Globus pallidus (tissue), 1 donor: ENCODE data around the gene CCR4.
"Not testable (repeated sequence)": the region's sequence is repeated elsewhere in the genome, so short reads cannot be mapped to it uniquely, and the experiment has no call there.

Source experiments
- DNase-seq: peaks from one replicate; pipeline ENCODE4 v3.0.0-alpha.2; 2015; ENCODE audit warnings: low spot score

CCR4 gene

GRCh38 chr3:32952369-32953077 is 1.1 kb downstream of the CCR4 start:
- no peak for DNase-seq

DNA sequence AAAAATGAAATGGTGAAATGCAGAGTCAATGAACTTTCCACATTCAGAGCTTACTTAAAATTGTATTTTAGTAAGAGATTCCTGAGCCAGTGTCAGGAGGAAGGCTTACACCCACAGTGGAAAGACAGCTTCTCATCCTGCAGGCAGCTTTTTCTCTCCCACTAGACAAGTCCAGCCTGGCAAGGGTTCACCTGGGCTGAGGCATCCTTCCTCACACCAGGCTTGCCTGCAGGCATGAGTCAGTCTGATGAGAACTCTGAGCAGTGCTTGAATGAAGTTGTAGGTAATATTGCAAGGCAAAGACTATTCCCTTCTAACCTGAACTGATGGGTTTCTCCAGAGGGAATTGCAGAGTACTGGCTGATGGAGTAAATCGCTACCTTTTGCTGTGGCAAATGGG is 3.1 kb downstream of the CCR4 start:
- DNase-seq: no peak

DNA sequence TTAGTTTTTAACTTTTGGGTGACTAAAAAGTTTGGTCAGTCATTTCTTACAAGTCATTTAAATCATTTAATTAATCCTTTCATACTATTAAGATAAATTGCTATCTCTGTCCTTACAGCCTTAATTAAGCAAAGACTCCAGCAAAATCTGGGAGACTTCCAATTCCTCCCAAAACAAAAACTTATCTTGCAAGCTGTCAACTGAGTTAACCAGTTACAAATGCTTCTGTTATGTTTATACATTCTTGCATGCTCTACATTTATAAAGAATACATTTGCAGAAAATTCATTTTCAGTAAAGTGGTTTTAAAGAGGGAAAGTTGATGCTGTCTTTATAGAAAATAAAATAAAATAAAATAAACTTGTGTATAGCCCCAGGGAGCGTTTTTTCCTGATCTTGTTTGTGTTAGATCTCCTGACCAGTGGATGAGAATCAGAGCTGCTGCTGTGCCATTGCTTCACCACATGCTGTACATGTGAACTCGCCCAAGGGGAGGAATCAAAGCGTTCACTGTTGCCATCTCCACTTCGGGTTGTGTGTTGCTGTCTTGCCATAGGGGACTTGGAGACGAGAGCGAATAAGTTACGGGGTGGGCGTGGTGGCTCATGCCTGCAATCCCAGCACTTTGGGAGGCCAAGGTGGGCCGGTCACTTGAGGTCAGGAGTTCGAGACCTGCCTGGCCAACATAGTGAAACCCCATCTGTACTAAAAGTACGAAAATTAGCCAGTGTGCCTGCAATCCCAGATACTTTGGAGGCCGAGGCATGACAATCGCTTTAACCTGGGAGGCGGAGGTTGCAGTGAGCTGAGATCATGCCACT is 5.5 kb downstream of the CCR4 start:
- DNase-seq: no peak

- DNase-seq: no peak
These were observed 7.1 kb downstream of the CCR4 start for GRCh38 chr3:32958509-32958908.

DNA sequence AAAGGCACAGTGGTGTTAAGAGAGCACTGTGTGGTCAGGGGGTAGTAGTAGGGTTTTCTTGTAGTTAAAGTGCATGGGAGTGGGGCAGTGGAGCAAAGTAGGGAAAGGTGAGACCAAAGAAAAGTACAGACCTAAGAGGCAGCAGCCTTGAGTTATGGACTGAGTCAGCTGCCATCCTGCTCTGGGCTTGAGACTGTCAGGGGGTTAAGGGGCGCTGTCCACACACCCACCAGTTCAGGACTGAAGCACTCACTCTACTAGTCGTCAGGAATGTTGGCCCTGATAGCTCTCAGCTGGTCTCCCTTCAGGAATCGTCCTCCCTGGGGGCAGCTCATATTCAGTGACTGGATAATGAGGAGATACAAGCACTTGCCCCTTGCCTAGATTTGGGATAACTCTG is 7.9 kb downstream of the CCR4 start:
- no peak for DNase-seq

DNA sequence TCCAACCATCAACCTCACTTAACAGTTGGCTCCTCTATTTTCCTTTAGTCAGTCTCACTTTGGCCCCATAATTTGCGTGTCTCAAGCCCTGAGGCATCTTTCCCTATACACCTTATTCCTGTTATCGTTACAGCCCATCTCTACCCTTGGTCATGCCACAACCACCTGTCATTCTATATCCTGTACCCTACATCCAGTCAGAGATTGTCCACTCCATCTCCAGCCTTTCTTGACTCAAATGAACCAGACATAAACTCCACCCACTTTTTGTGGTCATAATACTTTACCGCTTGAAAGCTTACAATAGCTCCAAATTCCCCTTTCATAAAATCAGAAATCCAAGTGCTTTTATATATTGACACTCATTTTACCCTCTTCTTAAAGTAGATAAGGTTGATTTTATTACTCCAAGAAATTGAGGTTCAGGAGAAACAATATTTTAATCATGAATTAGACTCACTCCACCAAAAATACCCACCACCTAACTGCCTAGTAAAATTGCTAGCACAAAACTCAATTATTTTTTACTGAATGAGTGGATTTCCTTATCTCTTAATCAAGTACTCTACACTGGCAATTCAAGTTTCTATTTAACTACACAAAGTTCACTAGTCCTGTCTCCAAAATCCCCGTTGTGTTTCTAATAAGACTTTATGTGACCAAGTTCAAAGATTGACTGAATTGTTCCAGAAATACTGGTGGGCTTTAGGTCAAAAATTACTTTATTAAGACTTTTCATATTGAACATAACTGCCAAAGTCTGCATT is 9.1 kb downstream of the CCR4 start:
- DNase-seq: no peak

DNA sequence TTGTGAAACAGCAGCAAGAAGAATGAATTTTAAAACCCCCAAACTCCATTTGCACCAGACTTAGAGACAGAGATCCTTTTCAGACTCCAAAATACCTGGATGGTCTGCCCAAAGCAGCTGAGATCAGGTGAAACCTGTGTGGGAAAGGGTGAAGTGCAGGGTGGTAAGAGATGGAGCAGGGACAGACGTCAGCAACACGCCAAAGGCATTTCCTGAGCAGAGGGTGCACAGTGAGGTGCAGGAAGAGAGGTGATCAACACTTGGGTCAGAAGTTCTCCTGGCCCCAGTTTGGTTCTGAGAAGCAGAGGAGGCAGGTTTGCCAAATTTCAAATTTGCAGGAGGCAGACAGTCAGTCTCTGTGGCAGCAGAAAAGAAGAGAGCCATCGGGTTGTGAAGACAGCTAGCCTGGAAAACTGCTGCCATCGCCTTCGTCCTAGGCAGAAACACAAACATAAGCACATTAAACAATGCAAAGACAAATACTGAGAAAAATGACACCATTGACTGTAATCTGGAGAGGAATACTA is 9.8 kb downstream of the CCR4 start:
- DNase-seq: no peak

DNA sequence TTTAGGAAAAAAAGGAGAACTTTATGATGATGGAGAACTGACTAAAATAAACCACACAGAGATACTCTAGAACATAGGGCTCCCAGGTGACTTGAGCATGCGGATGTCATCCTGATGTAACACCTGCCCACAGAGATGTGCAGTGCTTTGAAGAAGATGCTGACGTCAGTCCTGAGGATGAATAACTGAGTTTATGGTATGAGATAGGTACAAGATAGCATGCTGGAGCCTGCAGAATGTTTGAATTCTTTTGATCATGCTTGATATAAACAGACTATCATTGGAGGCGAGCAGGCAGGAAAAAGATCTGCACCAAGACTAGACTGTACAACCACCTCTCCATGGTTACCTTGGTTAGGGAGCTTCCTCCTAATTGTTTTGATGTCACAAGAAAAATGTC is 12.4 kb downstream of the CCR4 start:
- DNase-seq: no peak

DNA sequence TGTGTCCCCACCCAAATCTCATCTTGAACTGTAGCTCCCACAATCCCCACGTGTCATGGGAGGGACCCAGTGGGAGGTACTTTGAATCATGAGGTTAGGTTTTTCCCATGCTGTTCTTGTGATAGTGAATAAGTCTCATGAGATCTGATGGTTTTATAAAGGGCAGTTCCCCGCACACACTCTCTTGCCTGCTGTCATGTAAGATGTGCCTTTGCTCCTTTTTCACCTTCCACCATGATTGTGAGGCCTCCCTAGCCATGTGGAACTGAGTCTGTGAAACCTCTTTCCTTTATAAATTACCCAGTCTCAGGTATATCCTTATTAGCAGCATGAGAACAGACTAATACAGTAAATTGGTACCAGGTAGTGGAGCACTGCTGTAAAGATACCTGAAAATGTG is 13.3 kb downstream of the CCR4 start:
- not testable (repeated sequence) for DNase-seq

DNA sequence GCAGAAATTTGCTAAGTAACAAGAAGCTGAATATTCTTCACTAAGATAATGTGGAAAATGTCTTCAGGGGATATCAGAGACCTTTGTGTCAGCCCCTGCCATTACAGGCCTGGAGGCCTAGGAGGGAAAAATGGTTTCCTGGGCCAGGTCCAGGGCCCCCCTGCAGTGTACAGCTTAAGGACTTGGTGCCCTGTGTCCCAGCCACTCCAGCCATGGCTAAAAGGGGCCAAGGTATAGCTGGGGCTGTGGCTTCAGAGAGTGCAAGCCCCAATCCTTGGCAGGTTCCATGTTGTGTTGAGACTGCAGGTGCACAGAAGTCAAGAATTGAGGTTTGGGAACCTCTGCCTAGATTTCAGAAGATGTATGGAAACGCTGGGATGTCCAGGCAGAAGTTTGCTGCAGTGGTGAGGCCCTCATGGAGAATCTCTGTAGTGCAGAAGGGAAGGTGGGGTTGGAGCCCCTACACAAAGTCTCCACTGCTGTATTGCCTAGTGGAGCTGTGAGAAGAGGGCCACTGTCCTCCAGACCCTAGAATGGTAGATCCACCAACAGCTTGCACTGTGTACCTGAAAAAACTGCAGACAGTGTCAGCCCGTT is 14.3 kb downstream of the CCR4 start:
- not testable (repeated sequence) for DNase-seq

- DNase-seq: not testable (repeated sequence)
These were observed 15.2 kb downstream of the CCR4 start for GRCh38 chr3:32966627-32967026.

DNA sequence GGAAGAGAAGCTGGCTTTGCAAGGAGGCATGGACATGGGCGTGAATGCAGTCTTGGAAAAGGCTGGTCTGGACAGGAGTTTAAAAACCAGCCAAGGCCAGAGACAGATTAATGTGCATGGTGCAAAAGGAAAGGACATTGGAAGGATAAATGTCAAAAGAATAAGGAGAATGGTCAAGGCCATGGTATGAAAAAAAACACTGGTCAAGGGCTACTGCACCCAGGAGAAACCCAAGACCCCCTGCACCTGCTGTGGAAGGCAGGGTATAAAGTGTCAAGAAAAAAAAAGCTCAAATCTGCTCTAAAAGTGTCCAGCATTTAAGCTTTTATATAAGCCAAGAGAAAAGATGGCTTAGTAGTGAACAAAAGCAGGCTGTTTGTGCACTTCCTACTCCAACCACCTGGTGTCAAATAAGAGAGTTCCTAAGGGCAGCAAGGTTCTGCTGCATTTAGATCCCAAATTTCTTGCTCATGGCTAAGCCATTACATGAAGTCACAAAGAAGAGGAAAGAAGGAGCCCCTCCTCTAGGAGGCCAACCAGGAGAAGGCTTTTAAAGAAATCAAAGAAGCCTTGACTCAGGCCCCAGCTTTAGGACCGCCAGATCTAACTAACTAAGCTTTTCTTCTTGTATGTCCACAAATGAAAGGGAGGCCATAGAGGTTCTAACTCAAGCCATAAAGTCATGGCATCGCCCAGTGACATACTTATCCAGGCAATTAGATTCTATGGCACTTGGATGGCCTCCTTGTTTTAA is 16.9 kb downstream of the CCR4 start:
- DNase-seq: no peak

GRCh38 chr3:32968920-32969389 is 17.5 kb downstream of the CCR4 start:
- no peak for DNase-seq

- no peak for DNase-seq
These were observed 18.2 kb downstream of the CCR4 start for GRCh38 chr3:32969656-32970055.

- DNase-seq: not testable (repeated sequence)
These were observed 19.8 kb downstream of the CCR4 start for GRCh38 chr3:32971291-32971690.

- DNase-seq: no peak
These were observed 21.2 kb downstream of the CCR4 start for GRCh38 chr3:32972482-32973146.

- no peak for DNase-seq
These were observed 22.5 kb downstream of the CCR4 start for GRCh38 chr3:32973982-32974381.

DNA sequence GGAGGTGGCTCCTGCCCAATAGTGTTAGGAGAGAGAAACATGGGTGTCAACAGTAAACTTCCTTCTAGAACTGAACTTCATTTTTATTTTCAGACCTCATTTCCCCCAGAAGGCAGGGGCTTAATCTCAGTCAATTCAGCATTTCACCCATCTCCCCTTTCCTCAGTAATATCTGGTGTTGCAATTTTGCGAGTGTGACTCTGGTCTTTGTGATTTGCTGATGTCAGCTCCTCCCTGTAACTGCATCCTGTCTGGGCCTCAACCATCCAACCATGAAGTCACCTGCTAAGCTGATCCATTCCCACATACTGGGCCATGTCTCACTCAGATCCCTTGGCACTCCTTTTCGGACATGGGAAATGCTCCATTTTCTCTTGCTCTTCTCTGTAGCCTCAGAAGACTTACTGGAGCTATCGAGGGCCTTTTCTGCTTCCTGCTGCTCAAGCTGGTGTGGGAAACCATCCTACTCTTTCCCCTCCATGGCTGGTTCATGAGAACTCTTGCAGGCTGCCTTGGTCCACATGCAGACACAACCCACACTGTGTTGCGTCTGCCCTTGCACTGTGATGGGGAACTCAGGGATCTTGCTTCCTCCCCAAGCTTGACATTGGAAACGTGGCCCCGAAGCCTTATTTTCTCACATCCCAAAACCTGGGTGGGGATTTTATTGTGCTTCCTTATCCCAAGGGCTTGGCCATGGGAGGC is 24.6 kb downstream of the CCR4 start:
- DNase-seq: no peak

- no peak for DNase-seq
These were observed 26.4 kb downstream of the CCR4 start for GRCh38 chr3:32977861-32978260.

GRCh38 chr3:32978331-32978730 is 26.9 kb downstream of the CCR4 start:
- DNase-seq: no peak
